H9 (cell line): Measurements from ENCODE around the gene RMI2. TPM values are rescaled to one million over a fixed set of nuclear protein-coding genes. Genes with fewer than 3 reads are reported as not detected.

Source experiments
- DNase-seq: peaks from one replicate; pipeline ENCODE4 v3.0.0-alpha.2; 2017
- H2AFZ ChIP-seq: one replicate; pipeline ENCODE4 v1.6.1; 2013; ENCODE audit warnings: mild to moderate bottlenecking, low read length, control low read depth, moderate library complexity
- H2AK5ac ChIP-seq: 2 replicates; pipeline ENCODE4 v1.6.1; 2013; ENCODE audit warnings: low read length, control low read depth, mixed read lengths; ENCODE audit not compliant: insufficient read length
- H2BK120ac ChIP-seq: one replicate; pipeline ENCODE4 v1.6.1; 2013; ENCODE audit warnings: low read depth, mild to moderate bottlenecking, low read length, control low read depth, inconsistent platforms; ENCODE audit not compliant: poor library complexity, severe bottlenecking
- H2BK12ac ChIP-seq: 2 replicates; pipeline ENCODE4 v1.6.1; 2013; ENCODE audit warnings: low read length, control low read depth, mixed read lengths, low read depth; ENCODE audit not compliant: insufficient read length
- H2BK15ac ChIP-seq: 2 replicates; pipeline ENCODE4 v1.6.1; 2013; ENCODE audit warnings: low read depth, low read length, control low read depth
- H2BK20ac ChIP-seq: one replicate; pipeline ENCODE4 v1.6.1; 2013; ENCODE audit warnings: low read depth, mild to moderate bottlenecking, low read length, control low read depth, inconsistent platforms; ENCODE audit not compliant: poor library complexity, severe bottlenecking
- H2BK5ac ChIP-seq: 2 replicates; pipeline ENCODE4 v1.6.1; 2013; ENCODE audit warnings: low read length, control low read depth, mixed read lengths; ENCODE audit not compliant: insufficient read length
- H3K14ac ChIP-seq: 2 replicates; pipeline ENCODE4 v1.6.1; 2013; ENCODE audit warnings: low read length, control low read depth; ENCODE audit not compliant: insufficient read depth
- H3K18ac ChIP-seq: 2 replicates; pipeline ENCODE4 v1.6.1; 2013; ENCODE audit warnings: low read depth, mild to moderate bottlenecking, mixed read lengths, low read length, control low read depth; ENCODE audit not compliant: insufficient read length
- H3K23ac ChIP-seq: 2 replicates; pipeline ENCODE4 v1.6.1; 2013; ENCODE audit warnings: low read length, control low read depth, mixed read lengths, low read depth; ENCODE audit not compliant: insufficient read length
- H3K23me2 ChIP-seq: 2 replicates; pipeline ENCODE4 v1.6.1; 2013; ENCODE audit warnings: low read depth, mild to moderate bottlenecking, mixed read lengths, low read length, control low read depth; ENCODE audit not compliant: insufficient read length, poor library complexity, severe bottlenecking
- H3K27ac ChIP-seq: 2 replicates; pipeline ENCODE4 v1.5.1; 2013; ENCODE audit warnings: low read length, control low read depth, mixed read lengths, low read depth; ENCODE audit not compliant: insufficient read length
- H3K27me3 ChIP-seq: 2 replicates; pipeline ENCODE4 v1.6.1; 2013; ENCODE audit warnings: low read length, control low read depth, inconsistent platforms; ENCODE audit not compliant: insufficient read depth
- H3K4ac ChIP-seq: 2 replicates; pipeline ENCODE4 v1.6.1; 2013; ENCODE audit warnings: low read depth, mild to moderate bottlenecking, control low read depth, inconsistent platforms, low read length, moderate library complexity
- H3K4me1 ChIP-seq: 2 replicates; pipeline ENCODE4 v1.6.1; 2013; ENCODE audit warnings: low read length, control low read depth, inconsistent platforms; ENCODE audit not compliant: insufficient read depth
- H3K4me2 ChIP-seq: 2 replicates; pipeline ENCODE4 v1.6.1; 2013; ENCODE audit warnings: low read length, control low read depth, mixed read lengths; ENCODE audit not compliant: insufficient read length, insufficient read depth
- H3K56ac ChIP-seq: 2 replicates; pipeline ENCODE4 v1.6.1; 2013; ENCODE audit warnings: low read depth, mild to moderate bottlenecking, mixed read lengths, low read length, control low read depth; ENCODE audit not compliant: insufficient read length
- H3K79me1 ChIP-seq: 2 replicates; pipeline ENCODE4 v1.6.1; 2013; ENCODE audit warnings: low read depth, mild to moderate bottlenecking, moderate library complexity, low read length, control low read depth, inconsistent platforms; ENCODE audit not compliant: insufficient read depth, poor library complexity, severe bottlenecking
- H3K79me2 ChIP-seq: 2 replicates; pipeline ENCODE4 v1.6.1; 2013; ENCODE audit warnings: low read length, control low read depth, inconsistent platforms; ENCODE audit not compliant: insufficient read depth
- H3K9ac ChIP-seq: 2 replicates; pipeline ENCODE4 v1.6.1; 2013; ENCODE audit warnings: low read length, control low read depth, mixed read lengths; ENCODE audit not compliant: insufficient read length; ENCODE audit errors: extremely low read depth
- H3K9me3 ChIP-seq: one replicate; pipeline ENCODE4 v1.6.1; 2013; ENCODE audit warnings: low read depth, low read length, inconsistent platforms; ENCODE audit not compliant: control insufficient read depth
- H3T11ph ChIP-seq: one replicate; pipeline ENCODE4 v1.6.1; 2013; ENCODE audit warnings: mild to moderate bottlenecking, low read length, control low read depth, inconsistent platforms
- H4K20me1 ChIP-seq: one replicate; pipeline ENCODE4 v1.6.1; 2013; ENCODE audit not compliant: control insufficient read depth, insufficient read length, insufficient read depth
- H4K5ac ChIP-seq: 2 replicates; pipeline ENCODE4 v1.6.1; 2013; ENCODE audit warnings: low read depth, mild to moderate bottlenecking, mixed read lengths, low read length, control low read depth; ENCODE audit not compliant: insufficient read length
- H4K8ac ChIP-seq: replicated peaks from 2 replicates; pipeline ENCODE4 v1.6.1; 2013; ENCODE audit warnings: low read length, control low read depth, mixed read lengths, low read depth; ENCODE audit not compliant: insufficient read length
- H4K91ac ChIP-seq: 2 replicates; pipeline ENCODE4 v1.6.1; 2013; ENCODE audit warnings: low read depth, mild to moderate bottlenecking, moderate library complexity, mixed read lengths, low read length, control low read depth; ENCODE audit not compliant: insufficient read length
- H3K27ac Mint-ChIP-seq, 3 experiments: 2 replicates in 2 of 3; 3 replicates in 1 of 3; pipeline ENCODE4 v1.8.0; 2020 to 2021; ENCODE audit warnings: mixed read lengths in 3 of 3, mild to moderate bottlenecking in 1 of 3, moderate library complexity in 1 of 3
- H3K27me3 Mint-ChIP-seq: 2 replicates; pipeline ENCODE4 v1.8.0; 2021; ENCODE audit warnings: low read depth, mild to moderate bottlenecking, moderate library complexity, mixed read lengths
- H3K36me3 Mint-ChIP-seq, 3 experiments: 2 replicates in 2 of 3; 3 replicates in 1 of 3; pipeline ENCODE4 v1.8.0; 2020 to 2021; ENCODE audit warnings: low read depth in 3 of 3, mixed read lengths in 3 of 3; ENCODE audit not compliant: insufficient read depth in 1 of 3
- H3K4me1 Mint-ChIP-seq, 2 experiments: 2 replicates each; pipeline ENCODE4 v1.8.0; 2020; ENCODE audit warnings: mixed read lengths in 2 of 2
- H3K4me3 Mint-ChIP-seq, 2 experiments: 2 replicates in 1 of 2; 3 replicates in 1 of 2; pipeline ENCODE4 v1.8.0; 2020 to 2021; ENCODE audit warnings: mild to moderate bottlenecking in 2 of 2, mixed read lengths in 2 of 2, moderate library complexity in 1 of 2
- H3K9me3 Mint-ChIP-seq, 2 experiments: 2 replicates in 1 of 2; 3 replicates in 1 of 2; pipeline ENCODE4 v1.8.0; 2020; ENCODE audit warnings: mild to moderate bottlenecking in 2 of 2, mixed read lengths in 2 of 2, moderate library complexity in 1 of 2
- CTCF ChIP-seq: fragments of 200-600 bp; sonication (generic); conservative IDR thresholded peaks from 3 replicates; pipeline ENCODE4 v1.8.0; 2021; ENCODE audit warnings: antibody characterized with exemption, mild to moderate bottlenecking
- WGBS: extraction: QIAGEN DNeasy Blood & Tissue Kit; methylation state at CpG from one replicate; pipeline ENCODE4 v1.1.7; 2013; ENCODE audit warnings: missing lambda C conversion rate, low lambda C conversion rate, mixed read lengths; ENCODE audit not compliant: insufficient read length; ENCODE audit errors: extremely low coverage; 5-methylcytosine and 5-hydroxymethylcytosine counted together
- total RNA-seq: library from RNA; stranded (reverse); gene quantifications from 2 replicates; pipeline ENCODE4 v1.2.1, GENCODE V29; 2021

Gene RMI2
- total RNA-seq, 1 experiment from 2014 or later = 57.6 TPM

- DNase-seq = no peak
- Histone ChIP-seq H3K9me3 (no peaks in the 10 kb centered on the region), H2BK5ac (no peak overlapping the region), H3K27ac (no peak overlapping the region), H2AFZ (no peak overlapping the region), H3K23ac (no peak overlapping the region), H3K18ac (no peak overlapping the region), H2BK120ac (no peak overlapping the region), H3T11ph (no peak overlapping the region), H2BK20ac (no peak overlapping the region), H2AK5ac (no peak overlapping the region), H3K79me2 (0 out of 2 replicates have a peak, but pooled peaks cover 2% of the 10 kb centered on the region), H3K79me1 (no peaks in the 10 kb centered on the region), H4K91ac (no peak overlapping the region), H2BK12ac (no peak overlapping the region), H3K56ac (no peak overlapping the region), H3K14ac (no peak overlapping the region), H3K9ac (no peak overlapping the region), H4K8ac (no peak overlapping the region), H3K4ac (no peak overlapping the region), H3K23me2 (no peaks in the 10 kb centered on the region), H4K20me1 (no peaks in the 10 kb centered on the region), H3K27me3 (no peaks in the 10 kb centered on the region), H2BK15ac (no peak overlapping the region), H4K5ac (no peak overlapping the region), H3K4me2 (no peak overlapping the region), H3K4me1 (no peaks in the 10 kb centered on the region)
- no CpG with 5 or more reads among the region's 7 CpGs for WGBS
- no peaks in the 10 kb centered on the region; the same call in 1 of the 2 replicates for H3K27me3 Mint-ChIP-seq
- peaks cover 0 to 1% (median 0%) of the 10 kb centered on the region in 3 experiments; a peak in 1 of 7 replicates for H3K36me3 Mint-ChIP-seq
- no peak overlapping the region for H3K4me3 Mint-ChIP-seq
- no peaks in the 10 kb centered on the region; a peak in 1 of 5 replicates for H3K9me3 Mint-ChIP-seq
- peaks cover 10 to 13% of the 10 kb centered on the region in 2 experiments for H3K4me1 Mint-ChIP-seq
- TF ChIP-seq CTCF = no peak
- H3K27ac Mint-ChIP-seq = peak overlapping the region in 1 of 3 experiments; percentile 29; a peak in 1 of 7 replicates
Measured at GRCh38 chr16:11306997-11307638, 38.1 kb upstream of the RMI2 start.
